IPS-18a (cell line): ENCODE data around the gene STXBP4.

Source experiments
- H3K27ac ChIP-seq: one replicate; pipeline ENCODE4 v1.5.1; 2013; ENCODE audit warnings: low read length
- H3K27me3 ChIP-seq: one replicate; pipeline ENCODE4 v1.6.1; 2013; ENCODE audit warnings: mild to moderate bottlenecking, low read length; ENCODE audit not compliant: control insufficient read depth, insufficient read depth
- H3K36me3 ChIP-seq: one replicate; pipeline ENCODE4 v1.6.1; 2013; ENCODE audit warnings: low read depth, low read length; ENCODE audit not compliant: control insufficient read depth
- H3K4me1 ChIP-seq: one replicate; pipeline ENCODE4 v1.6.1; 2013; ENCODE audit warnings: low read depth, low read length; ENCODE audit not compliant: control insufficient read depth
- H3K4me3 ChIP-seq: one replicate; pipeline ENCODE4 v1.5.1; 2013; ENCODE audit warnings: low read length
- H3K9ac ChIP-seq: one replicate; pipeline ENCODE4 v1.6.1; 2013; ENCODE audit warnings: mild to moderate bottlenecking, low read length, moderate library complexity
- H3K9me3 ChIP-seq: one replicate; pipeline ENCODE4 v1.6.1; 2013; ENCODE audit warnings: low read depth, low read length; ENCODE audit not compliant: control insufficient read depth

Gene STXBP4

DNA sequence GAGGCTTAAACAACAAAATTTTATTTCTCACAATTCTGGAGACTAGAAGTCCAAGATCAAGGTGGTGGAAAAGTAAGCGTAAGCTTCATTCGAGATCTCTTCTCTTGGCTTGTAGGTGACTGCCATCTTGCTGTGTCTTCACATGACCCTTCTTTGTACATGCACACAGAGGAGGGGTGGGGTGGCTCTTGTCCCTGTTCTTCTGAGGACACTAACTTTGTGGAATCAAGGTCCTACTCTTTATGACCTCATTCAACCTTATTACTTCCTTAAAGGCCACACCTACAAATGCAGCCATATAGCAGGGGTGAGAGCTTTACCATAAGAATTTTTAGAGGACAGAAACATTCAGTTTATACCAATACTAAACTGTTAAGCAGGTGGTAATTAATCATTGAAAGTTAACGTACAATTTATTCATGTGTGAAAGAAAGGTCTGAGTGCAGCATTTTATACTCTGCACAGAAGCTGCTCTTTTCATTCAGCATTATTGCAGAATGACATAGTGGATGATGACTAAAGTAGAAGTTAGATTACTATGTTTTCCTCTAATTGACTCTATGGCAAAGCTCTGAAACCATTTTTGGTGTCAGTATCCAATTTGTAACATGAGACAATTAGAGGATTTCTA is 156.3 kb downstream of the STXBP4 start:
- no peaks in the 10 kb centered on the region for H3K9me3 ChIP-seq
- no peaks in the 10 kb centered on the region for H3K36me3 ChIP-seq

DNA sequence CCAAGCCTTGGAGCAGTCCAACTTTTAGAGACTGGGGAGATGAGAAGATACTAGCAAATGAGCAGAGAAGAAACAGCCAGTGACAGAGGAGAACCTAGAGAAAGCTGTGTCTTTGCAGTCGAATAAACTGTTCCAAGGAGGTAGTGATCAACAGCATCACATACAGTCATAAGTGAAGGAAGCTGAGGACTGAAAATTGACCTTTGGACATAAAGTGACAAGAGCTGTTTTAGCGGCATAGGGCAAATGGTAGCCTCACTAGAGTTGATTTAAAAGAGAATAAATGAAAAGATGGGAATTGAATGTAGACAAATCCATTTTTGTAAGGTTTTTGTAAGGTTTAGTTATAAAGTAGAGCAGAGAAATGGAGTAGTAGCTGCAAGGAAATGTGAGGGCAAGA is 165.0 kb downstream of the STXBP4 start:
- Histone ChIP-seq H3K36me3 (no peaks in the 10 kb centered on the region), H3K9ac (no peak overlapping the region), H3K4me3 (no peak overlapping the region), H3K9me3 (no peaks in the 10 kb centered on the region), H3K27me3 (no peaks in the 10 kb centered on the region), H3K4me1 (no peaks in the 10 kb centered on the region), H3K27ac (no peak overlapping the region)

More for the DNA sequence above, 156.3 kb downstream of the STXBP4 start:
- no peaks in the 10 kb centered on the region for H3K4me1 ChIP-seq
- no peak overlapping the region for H3K9ac ChIP-seq
- H3K27ac ChIP-seq = no peak overlapping the region
- no peak overlapping the region for H3K4me3 ChIP-seq
- H3K27me3 ChIP-seq = no peaks in the 10 kb centered on the region

DNA sequence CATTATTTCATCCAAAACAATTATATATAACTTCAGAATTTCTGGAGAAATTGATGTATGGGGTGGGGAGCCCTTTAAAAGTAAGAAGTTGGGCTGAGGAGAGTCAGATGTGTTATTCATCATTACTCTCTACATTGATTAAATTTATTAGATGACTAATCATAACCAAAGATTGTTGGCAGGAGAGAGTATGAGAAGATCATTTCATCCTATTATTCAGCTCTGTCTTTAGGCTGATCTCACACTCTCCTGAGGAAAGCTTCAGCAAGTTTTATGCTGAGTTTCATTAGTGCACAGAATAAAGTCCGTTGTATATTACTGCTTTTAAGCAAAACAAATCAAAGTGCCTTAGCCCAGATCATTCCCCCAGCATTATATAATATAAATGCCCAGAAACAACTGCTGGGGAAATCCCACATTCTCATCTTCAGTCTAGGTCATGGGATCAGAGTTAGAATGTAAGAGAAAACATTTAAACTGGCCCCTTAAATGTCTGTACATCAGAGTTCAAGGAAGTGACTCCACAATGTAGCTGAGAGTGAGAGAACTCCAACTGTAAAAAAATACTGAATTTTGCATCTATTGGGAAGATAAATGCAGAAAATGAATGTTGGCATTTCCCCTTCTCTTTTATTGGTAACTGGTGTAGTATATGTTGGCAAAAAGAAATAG is 166.1 kb downstream of the STXBP4 start:
- H3K4me1 ChIP-seq = no peaks in the 10 kb centered on the region
- H3K9ac ChIP-seq = no peak overlapping the region
- H3K9me3 ChIP-seq = no peaks in the 10 kb centered on the region
- H3K27ac ChIP-seq = no peak overlapping the region
- no peak overlapping the region for H3K4me3 ChIP-seq
- H3K36me3 ChIP-seq = no peaks in the 10 kb centered on the region
- H3K27me3 ChIP-seq = no peaks in the 10 kb centered on the region

DNA sequence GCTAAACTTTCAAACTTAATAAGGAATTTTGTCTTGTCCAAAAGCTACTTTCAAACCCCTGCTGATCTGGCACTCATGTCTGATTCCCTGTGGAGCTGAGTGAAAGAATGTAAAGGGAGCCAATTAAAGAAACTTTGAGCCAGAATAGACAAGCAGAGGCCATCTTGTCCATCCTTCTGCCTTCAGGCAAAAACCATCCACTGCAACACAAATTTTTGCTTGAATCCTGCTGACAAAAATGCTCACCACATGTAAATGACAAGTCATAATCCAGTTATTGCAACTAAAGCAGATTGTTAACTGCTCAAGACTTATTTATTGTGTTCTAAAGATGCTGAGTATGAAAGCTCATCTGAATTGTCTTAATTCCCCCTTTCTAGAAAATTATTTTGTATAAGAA is 172.2 kb downstream of the STXBP4 start:
- H3K27ac ChIP-seq = no peak overlapping the region
- H3K9ac ChIP-seq = no peak overlapping the region
- H3K36me3 ChIP-seq = no peaks in the 10 kb centered on the region
- H3K4me1 ChIP-seq = peaks cover 9% of the 10 kb centered on the region
- no peaks in the 10 kb centered on the region for H3K27me3 ChIP-seq
- H3K9me3 ChIP-seq = no peaks in the 10 kb centered on the region
- H3K4me3 ChIP-seq = no peak overlapping the region

DNA sequence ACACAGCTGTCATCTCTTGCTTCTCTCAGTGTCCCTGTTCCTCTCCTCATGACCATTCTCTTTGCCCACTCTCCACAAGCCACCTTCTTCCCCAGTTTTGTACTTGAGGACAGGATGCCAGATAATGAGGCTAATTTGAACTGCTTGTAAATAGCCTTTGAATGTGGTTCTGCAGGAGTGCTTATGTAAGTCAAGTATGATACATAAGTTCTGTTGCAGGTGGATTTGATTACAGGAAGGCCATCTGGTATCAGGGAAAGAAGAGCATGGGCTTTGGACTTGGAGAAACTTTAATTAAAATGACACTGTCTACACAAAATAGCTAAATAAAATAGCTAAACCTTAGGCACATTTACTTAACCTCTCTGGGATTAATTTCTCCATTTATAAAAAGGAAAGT is 176.0 kb downstream of the STXBP4 start:
- H3K36me3 ChIP-seq = no peaks in the 10 kb centered on the region
- no peak overlapping the region for H3K9ac ChIP-seq
- H3K27me3 ChIP-seq = no peaks in the 10 kb centered on the region
- H3K27ac ChIP-seq = no peak overlapping the region
- H3K4me1 ChIP-seq = peaks cover 9% of the 10 kb centered on the region
- H3K9me3 ChIP-seq = no peaks in the 10 kb centered on the region
- H3K4me3 ChIP-seq = no peak overlapping the region

DNA sequence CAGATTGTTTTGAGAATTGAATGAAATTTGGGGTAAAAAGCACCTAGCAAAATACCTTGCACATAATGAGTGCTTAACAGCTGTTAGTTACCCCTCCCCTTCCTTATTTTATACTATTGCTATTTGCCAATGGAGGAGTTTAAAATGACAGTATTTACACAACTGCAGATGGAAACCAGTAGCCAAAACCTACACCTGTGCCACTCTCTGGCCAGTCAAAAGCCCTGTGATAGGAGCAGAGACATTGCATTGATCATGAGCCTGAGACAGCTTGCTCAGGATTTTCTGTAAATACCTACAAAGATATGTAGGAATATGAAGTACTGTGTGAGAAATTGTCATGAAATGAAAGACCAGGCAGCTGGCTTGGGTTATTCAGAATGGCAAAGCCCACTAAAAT is 180.9 kb downstream of the STXBP4 start:
- Histone ChIP-seq H3K9ac (no peak overlapping the region), H3K27me3 (no peaks in the 10 kb centered on the region), H3K4me3 (no peak overlapping the region), H3K4me1 (no peaks in the 10 kb centered on the region), H3K36me3 (no peaks in the 10 kb centered on the region), H3K9me3 (no peaks in the 10 kb centered on the region), H3K27ac (no peak overlapping the region)

DNA sequence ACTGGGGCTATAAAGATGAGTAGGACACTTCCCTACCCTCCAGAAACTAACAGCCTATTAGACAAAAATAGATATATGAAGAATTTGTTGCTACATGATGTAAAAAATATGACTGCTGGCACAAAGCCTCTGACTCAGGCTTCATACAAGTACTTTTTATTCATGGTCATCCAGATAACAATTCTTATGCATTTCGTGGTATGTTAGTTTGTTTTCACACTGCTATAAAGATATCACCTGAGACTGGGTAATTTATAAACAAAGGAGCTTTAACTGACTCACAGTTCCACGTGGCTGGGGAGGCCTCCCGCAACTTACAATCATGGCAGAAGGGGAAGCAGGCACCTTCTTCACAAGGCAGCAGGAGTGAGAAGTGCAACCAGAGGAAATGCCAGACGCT is 183.7 kb downstream of the STXBP4 start:
- Histone ChIP-seq H3K9me3 (no peaks in the 10 kb centered on the region), H3K36me3 (no peaks in the 10 kb centered on the region), H3K27ac (no peak overlapping the region), H3K27me3 (no peaks in the 10 kb centered on the region), H3K4me3 (no peak overlapping the region), H3K4me1 (no peaks in the 10 kb centered on the region), H3K9ac (no peak overlapping the region)

DNA sequence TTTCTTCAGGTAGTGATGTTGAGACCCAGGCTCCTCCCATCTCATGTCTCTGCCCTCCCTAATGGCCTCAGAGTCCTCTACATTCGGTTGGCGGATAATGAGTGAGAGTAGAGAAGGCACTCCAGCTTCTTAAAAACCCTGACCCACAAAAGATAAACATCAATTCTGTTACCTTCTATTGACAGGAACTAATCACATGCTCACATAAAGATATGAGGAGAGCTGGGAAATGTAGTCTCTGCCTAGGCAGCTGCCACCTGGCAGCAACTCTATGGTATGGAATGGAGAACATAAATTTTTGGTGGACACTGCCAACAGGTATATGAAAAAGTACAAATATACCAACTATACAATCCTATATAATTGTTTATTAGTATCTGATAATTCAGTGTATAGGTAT is 185.5 kb downstream of the STXBP4 start:
- Histone ChIP-seq H3K36me3 (no peaks in the 10 kb centered on the region), H3K27ac (no peak overlapping the region), H3K9me3 (no peaks in the 10 kb centered on the region), H3K9ac (no peak overlapping the region), H3K4me1 (no peaks in the 10 kb centered on the region), H3K4me3 (no peak overlapping the region), H3K27me3 (no peaks in the 10 kb centered on the region)

DNA sequence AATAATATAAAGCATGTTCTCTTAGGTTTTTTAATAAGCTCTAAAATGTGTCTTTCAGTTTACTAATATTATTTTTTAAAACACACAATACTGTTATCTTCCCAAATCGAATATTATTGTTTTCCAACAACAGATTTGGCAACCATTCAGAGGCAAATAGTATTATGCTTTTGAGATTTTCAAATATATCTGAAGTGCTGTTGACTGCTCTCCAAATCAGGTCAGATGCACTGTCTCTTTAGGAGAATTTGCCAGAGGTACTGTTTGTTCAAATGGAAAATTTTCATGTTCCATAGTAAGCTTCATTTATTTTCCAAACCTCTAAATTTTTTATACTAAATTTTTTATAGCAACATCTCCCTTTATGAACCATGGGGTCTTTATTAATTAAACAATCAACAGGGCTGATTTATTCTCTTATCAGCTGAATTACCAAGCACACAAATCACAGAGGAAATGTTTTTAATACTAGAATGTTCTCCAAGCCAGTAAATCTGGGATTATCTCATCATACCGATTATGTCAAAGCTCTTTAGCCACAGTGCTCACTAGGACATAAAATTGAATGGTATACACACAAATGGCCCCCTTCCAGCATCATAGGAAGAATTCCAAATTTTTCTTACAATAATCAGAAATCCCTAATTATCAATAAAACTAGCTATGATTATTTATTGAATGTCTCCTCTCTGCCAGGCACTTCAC is 187.4 kb downstream of the STXBP4 start:
- H3K9ac ChIP-seq = no peak overlapping the region
- no peaks in the 10 kb centered on the region for H3K9me3 ChIP-seq
- H3K27ac ChIP-seq = no peak overlapping the region
- no peak overlapping the region for H3K4me3 ChIP-seq
- H3K4me1 ChIP-seq = no peaks in the 10 kb centered on the region
- no peaks in the 10 kb centered on the region for H3K27me3 ChIP-seq
- H3K36me3 ChIP-seq = no peaks in the 10 kb centered on the region

DNA sequence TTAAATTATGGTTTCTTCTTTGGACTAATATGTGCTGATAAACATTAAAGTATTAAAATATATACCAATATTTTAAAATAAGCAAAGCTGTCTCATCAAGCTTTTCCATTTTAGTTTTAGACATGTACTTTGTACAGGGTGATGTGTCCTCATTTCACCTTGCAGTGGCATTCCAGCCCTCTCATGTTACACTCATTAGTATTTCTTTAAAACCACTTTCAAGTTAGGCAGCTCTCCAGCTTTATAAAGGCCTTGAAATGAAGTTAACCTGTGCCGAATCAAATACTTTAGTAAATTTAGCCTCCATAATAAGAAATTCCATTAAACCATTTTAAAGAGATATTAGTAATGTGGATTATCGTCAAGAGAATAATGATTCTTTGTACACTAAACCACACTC is 188.6 kb downstream of the STXBP4 start:
- Histone ChIP-seq H3K4me1 (no peaks in the 10 kb centered on the region), H3K9me3 (no peaks in the 10 kb centered on the region), H3K36me3 (no peaks in the 10 kb centered on the region), H3K9ac (no peak overlapping the region), H3K4me3 (no peak overlapping the region), H3K27ac (no peak overlapping the region), H3K27me3 (no peaks in the 10 kb centered on the region)

DNA sequence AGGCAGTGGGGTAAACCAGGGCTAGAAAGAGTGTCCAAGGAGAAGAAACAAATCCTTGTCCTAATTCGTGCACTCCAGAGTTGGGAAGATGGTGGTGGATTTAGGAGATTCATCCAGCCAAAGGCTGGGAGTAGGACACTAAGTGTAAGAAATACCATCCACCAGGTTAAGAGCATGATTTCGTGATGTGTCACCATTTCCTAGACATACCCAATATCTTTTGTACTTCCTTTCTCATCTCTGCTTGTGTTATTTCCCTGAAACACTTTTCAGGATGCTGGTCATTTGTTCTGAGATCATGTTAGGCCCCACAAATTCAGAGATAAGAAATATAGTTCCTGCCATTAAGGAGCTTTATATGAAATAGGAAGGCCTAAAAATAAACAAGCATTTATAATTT is 189.9 kb downstream of the STXBP4 start:
- no peak overlapping the region for H3K9ac ChIP-seq
- no peaks in the 10 kb centered on the region for H3K4me1 ChIP-seq
- no peaks in the 10 kb centered on the region for H3K9me3 ChIP-seq
- H3K4me3 ChIP-seq = no peak overlapping the region
- H3K36me3 ChIP-seq = no peaks in the 10 kb centered on the region
- H3K27me3 ChIP-seq = no peaks in the 10 kb centered on the region
- no peak overlapping the region for H3K27ac ChIP-seq

DNA sequence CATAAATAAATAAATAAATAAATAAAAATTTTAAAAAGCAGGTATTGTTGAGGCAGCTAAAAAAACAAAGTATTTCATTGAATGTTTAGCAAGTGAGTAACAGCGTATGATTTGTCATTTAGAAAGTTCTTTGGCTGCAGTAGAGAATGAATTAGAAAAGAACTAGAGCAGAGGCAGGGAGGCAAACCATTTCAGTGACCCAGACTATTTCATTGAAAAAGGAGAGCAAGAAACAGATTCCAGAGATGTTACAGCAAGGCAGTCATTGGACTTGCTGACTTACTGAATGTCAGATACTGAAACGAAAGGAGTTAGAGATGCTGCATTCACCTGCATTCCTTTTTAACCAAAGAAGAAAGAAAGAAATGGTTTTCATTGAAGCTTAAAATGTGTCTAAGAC is 190.7 kb downstream of the STXBP4 start:
- H3K36me3 ChIP-seq = no peaks in the 10 kb centered on the region
- no peak overlapping the region for H3K27ac ChIP-seq
- no peaks in the 10 kb centered on the region for H3K4me1 ChIP-seq
- no peak overlapping the region for H3K9ac ChIP-seq
- no peaks in the 10 kb centered on the region for H3K27me3 ChIP-seq
- no peak overlapping the region for H3K4me3 ChIP-seq
- no peaks in the 10 kb centered on the region for H3K9me3 ChIP-seq
